ENCODE measurements around the gene STAG3. TPM values are rescaled to one million over a fixed set of nuclear protein-coding genes. Genes with fewer than 3 reads are reported as not detected.
"Not testable (repeated sequence)": the region's sequence is repeated elsewhere in the genome, so short reads cannot be mapped to it uniquely, and the experiment has no call there.

STAG3 gene
- total and polyA plus RNA-seq, 10 of the 15 experiments (the other 5 are each of a cell fraction or from before 2014, with no cell fraction given), result 73.0 to 306 (median 120) TPM

DNA sequence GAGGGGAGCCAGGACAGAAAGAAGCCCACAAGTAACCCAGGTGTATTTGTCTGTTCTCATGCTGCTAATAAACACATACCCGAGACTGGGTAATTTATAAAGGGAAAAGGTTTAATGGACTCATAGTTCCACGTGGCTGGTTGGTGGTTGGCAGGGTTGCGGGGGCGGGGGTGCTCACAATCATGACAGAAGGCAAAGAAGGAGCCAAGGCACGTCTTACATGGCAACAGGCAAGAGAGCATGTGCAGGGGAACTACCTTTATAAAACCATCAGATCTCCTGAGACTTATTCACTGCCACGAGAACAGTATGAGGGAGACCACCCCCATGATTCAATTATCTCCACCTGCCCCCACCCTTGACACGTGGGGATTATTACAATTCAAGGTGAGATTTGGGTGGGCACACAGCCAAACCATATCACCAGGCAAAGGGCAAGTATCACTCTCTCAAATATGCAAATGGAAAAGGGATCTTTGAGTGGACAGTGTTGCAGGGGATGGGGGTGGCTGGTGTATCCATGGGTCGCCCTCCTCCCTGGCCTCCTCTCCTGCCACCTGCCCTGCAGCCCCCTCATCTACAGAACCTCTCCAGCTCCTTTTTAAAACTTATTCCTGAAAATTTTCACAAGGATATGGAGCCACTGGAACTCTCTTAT, 57.1 kb downstream of the STAG3 start:
- H4K20me1 ChIP-seq (ENCODE audit: control insufficient read depth, insufficient read depth); in situ Hi-C loops (cut with MboI); BruUV-seq (replicated peaks); H3K4me1 ChIP-seq (ENCODE audit: control insufficient read depth, insufficient read depth, low read length); H3K4me2 ChIP-seq (ENCODE audit: control insufficient read depth, insufficient read depth); ATAC-seq; CTCF ChIA-PET; H3K9me3 ChIP-seq (replicated peaks; ENCODE audit: control insufficient read depth, insufficient read depth, low read length); H3K79me2 ChIP-seq (ENCODE audit: control insufficient read depth, insufficient read depth, low read length); H3K4me3 ChIP-seq; H3K9ac ChIP-seq (ENCODE audit: control insufficient read depth, insufficient read depth, low read length); DNase-seq (ENCODE audit: low read depth, low spot score); H3K36me3 ChIP-seq (ENCODE audit: control insufficient read depth in 2 of 2, insufficient read depth in 2 of 2, low read length in 1 of 2); H2AFZ ChIP-seq (ENCODE audit: control insufficient read depth, low read depth, low read length); SMC1A ChIA-PET (ENCODE audit: uncharacterized antibody, unreplicated experiment); H3K27ac ChIP-seq (ENCODE audit: control insufficient read depth, insufficient read depth); H3K27me3 ChIP-seq (replicated peaks in 1 of 2; ENCODE audit: control insufficient read depth in 2 of 2, insufficient read depth in 2 of 2, low read length in 1 of 2); intact Hi-C loops (cut with micrococcal nuclease; ENCODE audit: unreplicated experiment); RAD21 ChIA-PET (ENCODE audit: unreplicated experiment); FAIRE-seq: not testable (repeated sequence)
- POLR2A ChIA-PET, result interaction anchor here (0.6 kb wide), 1 partner anchor 47 kb away, joined by 3 read pairs; no protein-coding TSS in a partner anchor
- peak in 1 of 2 experiments; percentile 57; a peak in 1 of 4 replicates for TF ChIP-seq BHLHE40 (IDR thresholded peaks at IDR 0.05; ENCODE audit: borderline replicate concordance in 1 of 2, low read depth in 2 of 2, low read length in 1 of 2)
- 0 out of 2 replicates have a peak, but pooled peaks have one; percentile 58 for TF ChIP-seq CBX5 (IDR thresholded peaks at IDR 0.05; ENCODE audit: low read depth)
- 43% methylated on average over 8 of the region's 8 CpGs for WGBS (ENCODE audit: insufficient coverage, insufficient replicate concordance, low lambda C conversion rate, missing lambda C conversion rate)

GRCh38 chr7:100239975-100240374, 62.3 kb downstream of the STAG3 start:
- POLR2A ChIA-PET; FAIRE-seq; H4K20me1 ChIP-seq (ENCODE audit: control insufficient read depth, insufficient read depth); H3K4me2 ChIP-seq (ENCODE audit: control insufficient read depth, insufficient read depth); H3K27me3 ChIP-seq (replicated peaks in 1 of 2; ENCODE audit: control insufficient read depth in 2 of 2, insufficient read depth in 2 of 2, low read length in 1 of 2); DNase-seq (ENCODE audit: low read depth, low spot score); in situ Hi-C loops (cut with MboI); H3K9ac ChIP-seq (ENCODE audit: control insufficient read depth, insufficient read depth, low read length); BruUV-seq (replicated peaks); ATAC-seq; CTCF ChIA-PET; H3K27ac ChIP-seq (ENCODE audit: control insufficient read depth, insufficient read depth); intact Hi-C loops (cut with micrococcal nuclease; ENCODE audit: unreplicated experiment); H3K36me3 ChIP-seq (ENCODE audit: control insufficient read depth in 2 of 2, insufficient read depth in 2 of 2, low read length in 1 of 2); RAD21 ChIA-PET (ENCODE audit: unreplicated experiment); H2AFZ ChIP-seq (ENCODE audit: control insufficient read depth, low read depth, low read length); H3K79me2 ChIP-seq (ENCODE audit: control insufficient read depth, insufficient read depth, low read length); H3K9me3 ChIP-seq (replicated peaks; ENCODE audit: control insufficient read depth, insufficient read depth, low read length); H3K4me3 ChIP-seq; SMC1A ChIA-PET (ENCODE audit: uncharacterized antibody, unreplicated experiment): not testable (repeated sequence)
- H3K4me1 ChIP-seq (ENCODE audit: control insufficient read depth, insufficient read depth, low read length), result peaks cover 12% of the 10 kb centered on the region
- WGBS (ENCODE audit: insufficient coverage, insufficient replicate concordance, low lambda C conversion rate, missing lambda C conversion rate), result 96% methylated on average over 7 of the region's 7 CpGs
